T-helper 2 cell (primary cell): Measurements from ENCODE around the gene PTPRK.

Experiments used
- DNase-seq, 5 experiments: peaks; one replicate each; pipeline versions ENCODE4 v3.0.0 to v3.0.0-alpha.2; 2012 to 2022

Gene PTPRK

DNA sequence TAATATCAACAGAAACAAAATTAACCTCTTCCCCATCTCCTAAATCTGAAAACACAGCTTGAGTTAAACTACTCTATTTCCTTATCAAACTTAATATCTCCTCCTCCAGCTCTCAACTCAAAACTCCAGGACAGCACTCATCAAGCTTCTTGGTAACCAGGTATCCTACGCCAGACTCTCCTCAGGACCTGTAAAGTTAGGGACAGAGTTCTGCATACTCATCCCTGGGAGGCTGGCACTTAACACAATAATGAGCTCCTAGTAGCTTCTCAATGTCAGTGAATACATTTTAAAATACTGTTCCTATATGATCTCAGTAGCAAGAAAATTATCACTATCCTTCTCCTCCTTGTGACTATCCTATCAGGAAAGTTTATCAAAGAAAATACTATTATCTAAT is 240.3 kb downstream of the PTPRK start:
- DNase-seq, result no peak

DNA sequence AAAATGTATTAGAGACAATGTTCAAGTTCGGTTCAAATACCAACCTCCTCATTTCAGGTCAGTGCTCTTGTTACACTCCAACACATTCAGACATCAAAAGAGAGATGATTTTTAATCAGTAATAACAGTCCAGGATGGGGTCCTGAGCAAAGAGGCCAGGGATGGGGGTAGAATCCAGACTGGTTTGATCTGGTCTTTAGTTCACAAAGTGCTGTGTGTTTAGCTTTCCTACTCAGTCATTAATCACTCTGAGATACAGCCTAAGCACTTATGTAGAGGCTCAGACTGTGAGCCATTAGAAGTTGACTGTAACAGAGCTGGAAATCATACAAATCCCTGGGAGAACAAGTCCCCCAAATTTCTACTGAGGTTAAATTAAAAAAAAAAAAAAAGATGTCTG is 241.6 kb downstream of the PTPRK start:
- no peak for DNase-seq

DNA sequence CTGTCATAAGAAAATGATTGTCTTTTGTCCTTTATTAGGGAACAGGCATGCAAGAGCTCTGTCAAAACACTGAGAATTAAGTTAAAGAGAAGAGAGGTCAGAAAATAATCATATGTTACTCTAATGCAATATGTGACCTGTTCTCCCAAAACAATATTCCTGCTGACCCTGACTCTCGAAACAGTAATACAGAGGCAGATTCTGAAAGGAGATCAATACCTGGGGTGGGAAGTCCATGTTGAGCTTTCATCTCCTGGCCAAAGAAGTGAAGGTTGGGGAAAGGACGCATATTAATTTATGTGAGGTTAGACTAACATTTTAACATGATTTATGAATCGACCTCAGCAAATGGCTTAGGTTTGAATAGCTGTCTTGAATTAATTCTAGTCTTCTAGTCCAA is 243.0 kb downstream of the PTPRK start:
- DNase-seq, result no peak

DNA sequence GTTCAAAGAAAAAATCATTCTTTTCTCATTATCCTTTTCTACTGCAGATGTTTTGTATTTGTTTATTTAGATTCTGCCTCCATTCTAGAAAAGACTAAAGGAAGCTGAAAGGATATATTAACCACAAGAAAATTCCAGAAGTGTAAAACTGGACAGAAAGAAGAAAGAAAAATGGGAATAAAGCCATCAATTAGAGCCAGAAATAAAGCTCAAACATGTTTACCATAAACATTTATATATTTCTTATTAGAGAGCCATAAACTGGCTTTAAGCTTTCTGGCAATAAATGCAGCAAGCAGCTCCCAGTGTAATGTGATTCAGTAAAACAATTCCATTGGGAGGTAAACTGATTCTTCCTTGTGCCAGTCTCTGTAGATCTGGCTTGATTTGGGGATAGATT is 244.1 kb downstream of the PTPRK start:
- no peak for DNase-seq

DNA sequence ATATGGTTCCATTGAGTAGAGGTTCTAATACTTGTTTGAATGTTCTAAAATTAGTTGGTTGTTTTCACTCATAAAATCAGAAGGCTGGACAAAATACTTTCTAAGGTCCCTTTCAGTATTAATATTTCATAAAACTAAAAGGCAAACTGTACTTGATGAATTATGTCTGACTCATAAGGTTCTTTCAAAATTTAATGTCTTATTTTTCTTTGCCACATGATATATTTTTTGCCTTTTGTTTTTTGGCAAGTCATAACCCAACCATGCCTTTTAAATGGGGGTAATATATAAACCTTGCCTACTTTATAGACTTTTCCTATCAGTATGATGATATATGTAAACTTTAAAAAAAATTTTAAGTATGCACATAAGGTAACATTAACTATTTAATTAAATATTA is 244.7 kb downstream of the PTPRK start:
- no peak for DNase-seq

DNA sequence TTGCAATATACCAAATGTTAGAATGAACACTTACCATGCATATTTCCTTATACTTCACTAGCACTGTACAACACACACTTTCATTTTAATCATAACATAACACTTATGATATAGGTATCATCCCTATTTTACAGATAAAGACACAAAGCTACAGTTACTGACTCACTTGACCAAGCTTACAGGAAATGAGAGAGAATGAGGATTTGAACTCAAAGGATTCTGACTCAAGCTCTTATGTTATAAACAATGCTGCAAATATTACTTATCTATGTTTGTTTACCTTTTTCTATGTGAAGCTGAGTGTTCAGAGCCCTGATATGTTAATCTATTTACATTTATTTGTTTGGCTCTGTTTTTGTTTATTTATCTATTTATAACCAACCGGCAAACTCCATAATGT is 245.4 kb downstream of the PTPRK start:
- DNase-seq, result peak in 1 of 5 experiments; percentile 50

DNA sequence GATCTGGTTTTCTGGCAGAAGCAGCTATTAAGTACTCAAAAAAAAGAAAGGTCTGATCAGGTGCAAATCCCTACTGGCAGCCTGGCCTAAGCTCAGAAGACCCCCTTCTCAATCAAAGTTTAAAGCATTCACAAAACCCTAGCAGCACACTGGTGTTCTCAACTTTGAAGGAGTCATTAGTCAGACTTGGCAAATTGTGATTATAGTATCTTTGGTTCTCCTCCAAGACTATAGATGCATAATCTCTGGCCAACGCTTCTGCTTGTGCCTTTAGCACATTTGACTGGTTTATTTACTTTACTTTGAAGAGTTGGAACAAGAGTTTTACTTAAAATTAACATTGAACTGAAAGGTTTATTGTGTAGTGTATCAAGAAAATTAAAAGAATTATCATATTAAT is 248.9 kb downstream of the PTPRK start:
- DNase-seq, result no peak

DNA sequence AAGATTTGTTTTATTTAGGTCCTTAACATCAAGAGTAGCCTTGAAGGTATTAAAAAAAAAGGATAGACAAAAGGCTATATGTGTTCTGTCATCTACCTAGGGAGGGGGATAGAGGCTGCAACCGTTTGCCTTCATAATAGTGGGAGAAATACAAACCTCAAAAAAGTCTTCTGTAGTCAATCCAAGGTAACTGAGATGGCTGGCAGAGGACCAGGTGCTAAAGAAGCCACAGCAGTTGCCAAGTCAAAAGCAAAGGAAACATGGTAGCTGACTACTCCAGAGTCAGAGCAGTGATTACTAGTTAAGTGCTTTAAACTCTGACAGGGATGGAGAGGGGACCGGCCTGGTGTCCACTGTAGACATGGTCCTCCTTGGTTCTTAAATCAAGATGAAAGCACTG is 249.4 kb downstream of the PTPRK start:
- DNase-seq, result no peak

DNA sequence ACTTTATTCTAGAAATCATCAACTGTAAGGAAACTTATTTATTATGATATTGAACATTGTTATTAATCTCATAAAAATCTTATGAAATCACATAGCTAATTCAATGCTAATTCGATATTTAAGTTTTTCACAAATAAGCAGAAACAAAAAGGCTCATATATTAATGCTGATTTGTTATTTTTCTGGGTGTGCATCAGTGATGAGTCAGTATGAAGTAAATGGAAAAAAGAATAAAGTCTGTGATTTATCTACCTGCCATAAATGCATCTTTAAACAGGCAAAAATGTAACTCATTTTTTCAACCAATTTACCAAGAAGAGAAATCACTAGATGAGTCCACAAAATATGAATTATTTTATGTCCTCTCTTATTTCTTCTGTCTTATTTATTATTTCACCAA is 253.5 kb downstream of the PTPRK start:
- DNase-seq, result no peak

DNA sequence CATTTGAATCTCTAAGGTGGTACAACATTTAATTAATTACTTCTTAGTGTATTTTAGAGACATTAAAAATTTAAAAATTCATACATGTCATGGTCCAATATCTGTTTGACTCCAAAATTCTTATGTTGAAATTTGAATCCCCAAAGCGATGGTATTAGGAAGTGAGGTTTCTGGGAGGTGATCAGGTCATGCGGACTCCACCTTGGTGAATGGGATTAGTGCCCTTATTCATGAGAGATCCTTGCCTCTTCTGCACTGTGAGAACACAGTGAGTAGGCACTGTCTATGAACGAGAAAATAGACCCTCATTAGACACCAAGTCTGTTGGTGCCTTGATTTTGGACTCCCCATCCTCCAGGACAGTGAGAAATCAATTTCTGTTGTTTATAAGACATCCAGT is 254.7 kb downstream of the PTPRK start:
- no peak for DNase-seq

DNA sequence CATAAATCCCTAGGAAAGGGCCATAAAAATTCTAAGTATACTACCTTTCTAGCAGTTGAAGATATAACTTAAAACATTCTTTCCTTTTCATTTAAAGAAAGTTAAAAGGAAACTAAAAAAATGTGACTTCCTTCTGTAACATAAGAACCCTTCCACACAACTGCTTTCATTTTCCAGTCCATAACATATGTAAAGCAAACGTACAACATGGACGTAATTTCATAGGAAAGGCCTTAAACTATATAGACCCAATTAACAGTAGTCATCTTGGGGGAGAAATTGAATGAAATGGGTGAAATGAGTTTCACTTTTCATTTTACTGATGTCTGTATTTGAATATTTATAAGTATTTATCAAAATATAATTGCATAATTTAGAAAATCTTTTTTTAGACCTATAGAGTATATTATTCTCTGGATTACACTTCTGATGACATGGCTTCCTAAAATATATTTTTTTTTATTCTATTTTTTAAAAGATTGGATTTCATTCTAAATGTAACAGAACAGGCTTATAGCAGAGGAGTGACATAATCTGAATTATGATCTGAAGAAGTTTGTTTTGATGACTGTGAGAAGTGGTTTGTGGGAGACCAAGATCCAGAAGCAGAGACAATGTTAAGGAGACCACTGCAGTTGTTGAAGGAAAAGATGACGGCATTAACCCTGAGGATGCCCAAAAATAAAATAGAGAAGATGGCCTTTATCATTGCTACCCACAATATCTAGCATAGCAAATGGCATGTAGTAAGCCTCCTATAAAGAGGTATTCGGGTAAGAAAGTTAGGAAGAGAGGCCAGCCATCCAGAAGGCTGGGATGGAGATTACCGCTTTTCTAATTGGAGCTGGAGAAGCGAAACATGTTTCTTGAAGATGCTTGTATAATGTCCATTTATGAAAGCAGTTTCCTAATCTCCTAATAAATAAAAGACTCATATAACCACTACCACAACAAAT is 260.4 kb downstream of the PTPRK start:
- DNase-seq, result peak in 2 of 5 experiments; percentile 5 to 55

DNA sequence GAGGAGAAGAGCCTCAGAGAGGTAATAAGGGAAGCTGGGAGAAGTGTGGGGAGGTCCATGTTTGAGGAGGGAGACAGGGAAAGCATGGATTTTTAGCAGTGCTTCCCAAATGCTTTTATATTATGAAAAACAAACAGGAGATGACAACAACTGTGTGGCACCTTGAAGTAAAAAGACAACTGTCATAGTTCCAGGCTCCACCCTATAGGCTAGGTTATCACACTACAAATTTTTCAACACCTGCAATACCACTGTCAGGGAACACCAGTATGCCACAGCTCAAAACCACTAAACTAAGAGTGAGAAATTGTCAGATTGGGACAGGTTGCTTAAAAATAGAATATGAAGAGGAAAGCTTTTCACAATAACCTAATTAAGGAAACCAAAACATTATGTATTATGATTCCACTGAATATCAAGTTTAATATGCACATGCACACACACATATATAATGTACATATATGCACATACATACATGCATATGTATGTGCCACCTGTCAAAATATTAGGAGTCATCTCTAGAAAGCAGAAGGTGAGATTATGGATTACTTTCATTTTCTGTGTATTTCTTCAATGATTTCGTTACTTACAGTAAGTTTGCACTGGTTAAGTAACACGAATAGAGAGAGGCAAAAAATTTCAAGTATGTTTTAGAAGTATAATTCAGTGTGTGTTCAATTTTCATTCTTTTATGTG is 261.2 kb downstream of the PTPRK start:
- peak in 2 of 5 experiments; percentile 1 to 64 for DNase-seq

DNA sequence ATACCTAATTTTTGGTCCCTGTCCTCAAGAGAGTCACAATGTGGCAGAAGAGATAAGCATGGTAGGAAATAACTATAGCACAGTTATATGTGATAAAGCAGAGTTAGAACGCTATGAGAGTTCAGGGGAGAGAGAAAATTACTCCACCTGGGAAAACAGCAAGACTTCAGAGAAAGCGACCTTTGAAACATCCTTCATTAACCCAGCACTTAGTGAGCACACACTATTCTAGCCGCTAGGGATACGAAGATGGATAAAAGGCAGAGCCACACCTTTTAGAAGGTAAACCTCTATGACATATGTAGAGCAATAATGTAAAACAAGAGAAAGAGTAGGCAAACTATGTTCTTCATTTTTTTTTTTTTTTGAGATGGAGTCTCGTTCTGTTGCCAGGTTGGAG is 264.3 kb downstream of the PTPRK start:
- no peak for DNase-seq

DNA sequence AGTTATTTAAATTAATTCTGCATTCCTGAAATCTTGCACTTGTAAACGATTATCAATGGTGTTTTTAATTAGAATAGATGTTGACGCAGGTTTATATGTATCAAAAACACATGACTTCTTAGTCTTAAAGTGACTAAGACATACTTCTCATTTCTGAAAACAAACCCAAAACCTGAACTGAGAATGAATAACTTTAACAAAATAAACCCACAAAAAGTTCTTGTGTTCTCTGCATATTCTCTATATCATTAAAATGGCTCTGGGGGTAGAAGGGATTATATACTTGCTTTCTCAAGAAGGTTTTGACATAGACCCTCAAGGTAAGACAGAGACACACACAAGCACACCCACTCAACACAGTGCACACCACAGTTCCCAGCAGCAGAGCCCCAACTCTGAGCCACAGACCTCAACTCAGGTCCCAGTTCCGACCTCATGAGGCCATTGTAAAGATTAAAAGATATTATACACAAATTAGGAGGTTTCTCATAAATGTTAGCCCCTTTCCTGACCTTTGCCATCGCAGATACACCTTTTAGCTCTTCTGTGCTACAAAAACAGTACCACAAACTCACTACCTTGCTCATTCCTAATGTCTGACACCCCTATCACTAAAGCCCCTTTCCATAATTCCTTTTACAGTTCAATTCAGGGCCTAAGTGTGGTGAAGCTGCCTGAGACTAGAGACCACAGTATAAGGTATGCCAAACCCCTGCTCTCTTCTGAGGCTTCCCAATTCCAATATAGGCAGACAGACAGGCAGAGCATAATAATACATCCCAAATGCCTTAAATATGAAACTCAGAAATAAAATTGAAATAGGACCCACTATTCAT is 267.8 kb downstream of the PTPRK start:
- DNase-seq, result peak in 1 of 5 experiments; percentile 42

DNA sequence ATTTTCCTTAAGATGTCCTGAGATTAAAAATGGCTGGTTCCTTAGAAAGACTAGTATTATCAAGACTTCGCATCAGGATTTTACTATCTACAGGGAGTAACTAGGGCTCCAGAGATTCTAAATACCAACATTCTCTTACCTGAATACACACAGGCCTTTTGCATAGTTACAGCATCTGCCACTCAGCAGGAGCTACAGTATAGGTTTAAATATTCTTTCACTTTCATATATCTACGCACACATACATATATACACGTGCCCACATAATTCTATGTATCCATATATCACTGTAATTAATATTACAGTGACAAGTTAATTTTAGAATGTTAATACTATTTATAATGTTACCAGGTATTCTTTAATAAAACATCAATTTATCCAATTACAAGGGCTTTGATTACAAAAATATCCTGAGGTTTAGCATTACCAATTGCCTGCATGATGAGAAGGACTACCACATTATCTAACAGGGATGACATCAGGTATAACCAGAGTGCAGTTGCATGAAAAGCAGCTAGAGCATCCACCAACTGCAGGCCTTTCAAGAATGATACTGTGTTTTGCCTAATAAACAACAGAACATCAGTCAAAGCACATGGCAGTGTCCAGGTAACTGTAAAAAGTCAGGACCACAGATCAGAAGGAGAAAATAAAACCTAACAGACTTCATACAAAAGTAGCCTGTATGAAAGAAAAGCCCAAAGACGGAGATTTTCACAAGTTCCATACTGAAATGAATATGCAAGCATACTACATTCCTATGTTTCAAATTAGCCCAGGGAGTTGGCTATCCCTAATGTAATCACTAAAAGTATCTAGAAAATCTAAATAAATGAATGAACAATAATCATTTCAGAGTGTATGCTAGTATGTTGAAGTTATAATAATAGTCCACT is 268.7 kb downstream of the PTPRK start:
- no peak for DNase-seq

DNA sequence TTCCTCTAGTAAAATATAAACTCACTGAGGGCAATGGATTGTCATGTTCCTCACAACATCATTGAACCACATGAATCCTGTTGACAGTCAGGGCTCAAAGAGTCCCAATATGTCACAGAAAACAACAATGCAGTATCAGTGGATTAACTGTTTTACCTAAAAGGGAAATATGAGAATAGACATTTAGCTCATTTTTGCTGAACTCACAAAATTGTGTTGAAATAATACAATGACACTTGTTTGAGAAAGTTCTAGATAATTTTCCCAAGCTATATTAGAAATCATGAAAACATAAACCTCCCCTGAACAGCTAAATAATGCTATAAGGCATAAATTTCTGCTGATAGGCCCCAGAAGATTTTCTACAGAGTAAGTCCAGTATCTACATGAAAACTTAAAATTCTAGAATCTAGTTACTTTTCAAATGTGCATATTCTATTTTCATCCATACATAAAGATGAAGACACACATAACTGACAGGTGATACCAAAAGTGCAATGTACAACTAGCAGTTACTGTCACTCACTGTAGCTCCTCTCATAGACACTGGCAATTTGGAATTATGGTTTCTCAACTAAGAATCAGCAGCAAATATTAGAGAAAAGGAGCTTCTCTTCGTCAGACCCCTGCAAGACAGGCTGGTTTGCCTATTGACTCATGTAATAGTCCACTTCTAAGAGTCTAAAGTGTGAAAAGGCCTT is 269.9 kb downstream of the PTPRK start:
- no peak for DNase-seq

DNA sequence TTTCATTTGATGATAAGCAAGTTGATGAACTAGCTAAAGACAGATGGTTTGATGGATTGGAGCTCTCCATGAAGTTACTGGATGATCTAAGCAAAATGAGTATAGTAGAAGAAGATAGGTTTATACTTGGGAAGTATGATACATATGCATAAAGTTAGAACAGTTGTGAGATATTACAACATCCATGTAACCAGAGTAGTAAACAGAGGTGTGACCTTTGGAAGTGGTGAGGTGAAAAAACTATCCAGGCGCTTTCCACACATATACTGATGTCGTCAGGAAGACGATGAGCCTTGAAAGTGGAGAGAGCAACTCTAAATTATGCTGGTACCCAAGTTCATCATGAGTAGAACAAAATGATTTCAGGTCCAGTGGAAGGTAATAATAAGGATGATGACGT is 271.0 kb downstream of the PTPRK start:
- DNase-seq, result no peak

DNA sequence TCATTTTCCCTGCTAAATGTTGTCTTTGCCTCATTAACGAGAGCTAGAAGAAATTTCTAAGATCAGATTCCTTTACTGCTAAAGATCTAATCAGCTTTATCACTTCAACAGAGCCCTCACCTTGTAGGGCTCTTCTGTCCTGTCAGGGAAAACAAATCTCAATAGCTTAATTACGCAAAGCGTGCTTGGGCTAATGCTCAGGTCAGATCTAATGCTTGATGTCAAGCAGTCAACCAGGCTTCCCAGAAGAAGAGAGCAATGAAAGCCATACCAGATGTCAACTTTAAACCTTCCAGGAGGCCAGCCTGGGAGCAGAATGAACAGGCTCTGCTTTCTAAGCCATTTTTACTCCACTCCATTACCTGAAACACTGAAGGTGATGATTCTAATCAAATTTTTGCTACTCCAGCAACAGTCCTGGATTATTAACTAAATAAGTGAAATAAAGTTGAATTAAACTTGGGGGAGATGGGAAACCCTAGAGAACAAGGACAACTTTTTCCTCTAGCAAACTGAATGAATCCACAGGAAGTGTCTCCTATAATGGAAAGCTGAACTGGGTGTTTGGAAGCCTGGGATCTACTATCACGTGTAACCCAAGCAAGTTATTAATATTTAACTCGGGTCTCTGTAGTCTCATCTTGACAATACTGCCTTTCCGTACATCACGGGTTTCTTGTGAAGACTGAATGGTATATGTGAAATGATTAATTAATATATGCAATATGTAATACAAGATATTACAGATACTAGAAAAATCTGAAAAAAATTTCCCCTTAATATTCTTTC is 273.7 kb downstream of the PTPRK start:
- no peak for DNase-seq

DNA sequence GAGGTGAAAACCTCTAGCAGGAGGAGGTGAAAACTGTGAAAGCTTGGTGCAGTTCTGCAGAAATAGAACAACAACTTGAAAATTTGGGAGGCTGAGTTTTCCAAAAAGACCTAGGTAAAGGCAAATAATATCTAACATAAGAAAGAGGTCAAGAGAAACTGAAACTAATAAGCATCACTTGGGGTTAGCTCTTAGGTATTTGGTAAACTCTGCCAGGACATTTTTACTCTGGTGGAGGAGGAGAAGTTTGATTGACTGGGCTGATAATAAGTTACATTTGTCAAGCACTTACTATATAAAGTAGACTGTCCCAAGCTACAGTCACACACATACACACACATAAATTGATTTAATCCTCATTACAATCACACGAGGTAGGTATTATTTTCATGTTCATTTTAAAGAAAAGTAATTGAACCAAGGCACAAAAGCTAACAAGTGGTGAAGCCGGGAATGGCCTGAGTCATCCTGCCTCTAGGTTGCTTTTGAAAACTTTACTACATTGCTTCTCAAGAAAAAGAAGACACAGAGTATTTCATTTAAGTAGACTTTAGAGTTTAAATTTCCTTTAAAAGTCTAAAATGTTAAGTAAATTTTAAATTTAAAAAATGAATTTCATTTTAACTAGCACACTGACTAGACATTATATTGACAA is 275.5 kb downstream of the PTPRK start:
- DNase-seq, result no peak
